ENCODE results near the gene KCNT1. TPM values are rescaled to one million over a fixed set of nuclear protein-coding genes. Genes with fewer than 3 reads are reported as not detected.

The KCNT1 gene
- total and polyA plus RNA-seq, 9 donors, result 0.83 to 12.0 (median 3.7) TPM

- H3K27me3 ChIP-seq, result no peaks in the 10 kb centered on the region
- no peak for TF ChIP-seq EP300 (IDR thresholded peaks at IDR 0.05)
- no peak for TF ChIP-seq POLR2A (IDR thresholded peaks at IDR 0.05)
- TF ChIP-seq, protein P1, sequence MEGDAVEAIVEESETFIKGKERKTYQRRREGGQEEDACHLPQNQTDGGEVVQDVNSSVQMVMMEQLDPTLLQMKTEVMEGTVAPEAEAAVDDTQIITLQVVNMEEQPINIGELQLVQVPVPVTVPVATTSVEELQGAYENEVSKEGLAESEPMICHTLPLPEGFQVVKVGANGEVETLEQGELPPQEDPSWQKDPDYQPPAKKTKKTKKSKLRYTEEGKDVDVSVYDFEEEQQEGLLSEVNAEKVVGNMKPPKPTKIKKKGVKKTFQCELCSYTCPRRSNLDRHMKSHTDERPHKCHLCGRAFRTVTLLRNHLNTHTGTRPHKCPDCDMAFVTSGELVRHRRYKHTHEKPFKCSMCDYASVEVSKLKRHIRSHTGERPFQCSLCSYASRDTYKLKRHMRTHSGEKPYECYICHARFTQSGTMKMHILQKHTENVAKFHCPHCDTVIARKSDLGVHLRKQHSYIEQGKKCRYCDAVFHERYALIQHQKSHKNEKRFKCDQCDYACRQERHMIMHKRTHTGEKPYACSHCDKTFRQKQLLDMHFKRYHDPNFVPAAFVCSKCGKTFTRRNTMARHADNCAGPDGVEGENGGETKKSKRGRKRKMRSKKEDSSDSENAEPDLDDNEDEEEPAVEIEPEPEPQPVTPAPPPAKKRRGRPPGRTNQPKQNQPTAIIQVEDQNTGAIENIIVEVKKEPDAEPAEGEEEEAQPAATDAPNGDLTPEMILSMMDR (IDR thresholded peaks at IDR 0.05), result no peak
- 55 to 71% (median 62%) methylated on average over 10 to 11 of the region's 11 CpGs for WGBS, 3 donors
- H3K4me3 ChIP-seq, result no peak overlapping the region
- H3K9me3 ChIP-seq, result no peaks in the 10 kb centered on the region
- DNase-seq, result no peak
- no peaks in the 10 kb centered on the region for H3K36me3 ChIP-seq
- intact Hi-C loops (cut with DNase I), result no loop called here
- no peaks in the 10 kb centered on the region for H3K4me1 ChIP-seq (ENCODE audit: insufficient read depth)
- H3K27ac ChIP-seq, result no peak overlapping the region
Observed at GRCh38 chr9:135727257-135727875, 25.4 kb downstream of the KCNT1 start.

- TF ChIP-seq POLR2A (IDR thresholded peaks at IDR 0.05), result no peak
- TF ChIP-seq EP300 (IDR thresholded peaks at IDR 0.05), result no peak
- TF ChIP-seq, protein P1 (IDR thresholded peaks at IDR 0.05), result no peak
- intact Hi-C loops (cut with DNase I), result no loop called here
- no peak overlapping the region for H3K27ac ChIP-seq
- DNase-seq, result no peak
- H3K27me3 ChIP-seq, result no peaks in the 10 kb centered on the region
- no peaks in the 10 kb centered on the region for H3K4me1 ChIP-seq (ENCODE audit: insufficient read depth)
- H3K36me3 ChIP-seq, result no peaks in the 10 kb centered on the region
- H3K4me3 ChIP-seq, result no peak overlapping the region
- WGBS, 3 donors, result 47 to 60% (median 48%) methylated on average over 18 of the region's 18 CpGs
- no peaks in the 10 kb centered on the region for H3K9me3 ChIP-seq
Observed at GRCh38 chr9:135728436-135729110, 26.6 kb downstream of the KCNT1 start.

GRCh38 chr9:135729480-135729879 lies 27.5 kb downstream of the KCNT1 start:
- WGBS, 3 donors, result 78 to 84% (median 82%) methylated on average over 13 of the region's 13 CpGs

DNA sequence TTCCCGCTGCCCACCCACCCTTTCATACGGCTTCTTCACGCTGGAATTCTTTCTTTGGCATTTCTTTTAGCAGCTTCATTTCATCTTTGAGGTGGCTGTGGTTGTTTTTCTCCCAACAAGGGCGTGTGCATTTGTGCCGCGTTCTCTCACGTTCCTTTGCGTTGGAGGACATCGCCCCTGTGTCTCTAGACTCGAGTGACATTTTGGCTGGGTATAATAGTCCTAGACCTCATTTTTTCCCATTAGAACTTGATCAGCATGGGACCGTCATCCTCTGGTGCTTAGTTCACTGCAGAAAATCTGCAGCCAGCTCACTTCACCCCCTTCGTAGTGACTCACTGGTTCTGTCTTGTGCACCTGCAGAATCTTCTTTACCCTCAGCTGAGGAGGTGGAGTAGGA lies 29.5 kb downstream of the KCNT1 start:
- no peaks in the 10 kb centered on the region for H3K9me3 ChIP-seq
- no peaks in the 10 kb centered on the region for H3K4me1 ChIP-seq (ENCODE audit: insufficient read depth)
- no peaks in the 10 kb centered on the region for H3K36me3 ChIP-seq
- intact Hi-C loops (cut with DNase I), result no loop called here
- no peaks in the 10 kb centered on the region for H3K27me3 ChIP-seq
- no peak for TF ChIP-seq POLR2A (IDR thresholded peaks at IDR 0.05)
- TF ChIP-seq, protein P1 (IDR thresholded peaks at IDR 0.05), result no peak
- TF ChIP-seq EP300 (IDR thresholded peaks at IDR 0.05), result no peak
- 89 to 96% (median 90%) methylated on average over 12 of the region's 12 CpGs for WGBS, 3 donors
- no peak for DNase-seq
- no peak overlapping the region for H3K27ac ChIP-seq
- no peak overlapping the region for H3K4me3 ChIP-seq

More at GRCh38 chr9:135729480-135729879, 27.5 kb downstream of the KCNT1 start:
- intact Hi-C loops (cut with DNase I), result no loop called here
- Histone ChIP-seq H3K9me3 (no peaks in the 10 kb centered on the region), H3K4me1 (ENCODE audit: insufficient read depth) (no peaks in the 10 kb centered on the region), H3K27ac (no peak overlapping the region), H3K4me3 (no peak overlapping the region), H3K27me3 (no peaks in the 10 kb centered on the region), H3K36me3 (no peaks in the 10 kb centered on the region)
- no peak for DNase-seq
- no peak for TF ChIP-seq POLR2A (IDR thresholded peaks at IDR 0.05)
- TF ChIP-seq EP300 (IDR thresholded peaks at IDR 0.05), result no peak
